ENCODE data around the gene OR5B2.
"Not testable (repeated sequence)": the region's sequence is repeated elsewhere in the genome, so short reads cannot be mapped to it uniquely, and the experiment has no call there.

OR5B2 gene

DNA sequence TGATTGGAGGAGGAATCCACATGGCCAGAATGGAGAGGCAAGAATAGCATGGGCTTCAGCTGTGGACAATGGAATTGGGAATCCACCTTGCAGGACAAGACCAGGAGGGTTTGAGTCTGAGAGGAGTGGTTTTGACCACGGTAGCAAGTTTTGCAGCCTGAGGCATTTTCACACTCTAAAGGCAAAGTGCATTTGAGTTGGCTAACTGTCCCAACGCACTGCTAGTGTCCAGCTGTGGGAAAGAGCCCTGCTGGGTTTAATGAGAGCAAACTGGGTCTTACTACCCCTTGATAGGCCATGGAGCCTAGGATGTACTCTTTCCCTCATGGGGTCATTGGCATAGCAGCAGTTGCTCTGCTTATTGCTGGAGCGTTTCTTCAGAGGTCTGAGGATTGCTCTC lies at the start of gene OR5B2:
TSS of gene OR5B2 (minus strand) at position 101 of the 400 bp plus-strand sequence. CDS start 4,860 bp downstream, outside the sequence.
- DNase-seq, result no peak

- no peak for DNase-seq
Observed at GRCh38 chr11:58471892-58472291, 44.0 kb upstream of the OR5B2 start.

- no peak for DNase-seq
Observed at GRCh38 chr11:58466293-58466692, 38.4 kb upstream of the OR5B2 start.

DNA sequence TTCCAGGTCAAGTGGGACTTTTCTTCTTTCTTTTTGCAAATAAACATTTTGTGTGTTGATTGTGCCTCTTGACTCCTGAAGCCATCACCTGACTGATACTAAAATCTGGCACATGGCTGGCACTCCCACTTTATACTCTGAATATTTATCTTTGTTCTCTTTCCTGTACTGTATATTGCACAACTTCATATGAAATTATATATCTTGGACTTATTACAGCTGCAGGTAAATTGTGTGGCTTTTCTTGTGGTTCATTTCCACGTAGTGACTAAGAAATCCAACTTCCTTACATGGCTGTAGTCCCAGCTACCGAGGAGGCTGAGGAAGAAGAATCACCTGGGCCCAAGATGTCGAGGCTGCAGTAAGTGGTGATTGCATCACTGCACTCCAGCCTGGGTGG lies 37.8 kb upstream of the OR5B2 start:
- no peak for DNase-seq

DNA sequence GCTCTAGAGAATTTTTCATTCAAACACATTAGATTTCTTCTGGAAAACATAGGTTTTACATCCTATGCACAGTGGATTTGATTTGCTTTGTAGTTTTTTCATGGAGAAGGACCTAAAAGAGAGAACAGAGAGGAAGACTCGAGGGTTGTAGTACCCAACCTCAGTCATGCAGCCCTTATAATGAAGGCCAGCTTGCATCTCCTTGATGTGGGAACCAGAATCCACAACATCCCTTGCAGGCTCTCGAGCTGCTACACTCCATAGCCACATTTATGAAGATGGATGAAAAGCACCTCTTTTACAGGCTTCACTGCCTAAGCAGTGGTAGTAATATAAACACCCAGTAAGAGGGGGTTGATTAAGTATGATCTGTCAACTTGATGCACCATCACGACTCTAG lies 23.7 kb upstream of the OR5B2 start:
- no peak for DNase-seq

DNA sequence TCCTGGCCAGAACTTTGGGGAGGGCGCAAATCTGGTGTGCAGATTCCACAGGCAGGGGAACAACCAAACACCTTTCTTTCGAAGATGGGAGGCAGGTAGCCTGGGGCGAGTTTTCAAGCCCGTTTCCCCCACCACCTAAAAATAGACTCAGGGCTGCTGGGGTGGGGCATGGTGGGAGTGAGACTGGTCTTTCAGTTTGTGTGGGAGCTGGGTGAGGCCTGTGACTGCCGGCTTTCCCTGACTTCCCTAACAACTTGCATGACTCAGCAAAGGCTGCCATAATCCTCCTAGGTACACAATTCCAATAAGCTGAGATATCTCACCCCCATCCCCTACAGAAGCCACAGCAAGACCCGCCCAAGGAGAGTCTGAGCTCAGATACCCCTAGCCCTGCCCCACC lies 18.4 kb upstream of the OR5B2 start:
- DNase-seq, result no peak

- no peak for DNase-seq
Observed at GRCh38 chr11:58444300-58444699, 16.4 kb upstream of the OR5B2 start.

DNA sequence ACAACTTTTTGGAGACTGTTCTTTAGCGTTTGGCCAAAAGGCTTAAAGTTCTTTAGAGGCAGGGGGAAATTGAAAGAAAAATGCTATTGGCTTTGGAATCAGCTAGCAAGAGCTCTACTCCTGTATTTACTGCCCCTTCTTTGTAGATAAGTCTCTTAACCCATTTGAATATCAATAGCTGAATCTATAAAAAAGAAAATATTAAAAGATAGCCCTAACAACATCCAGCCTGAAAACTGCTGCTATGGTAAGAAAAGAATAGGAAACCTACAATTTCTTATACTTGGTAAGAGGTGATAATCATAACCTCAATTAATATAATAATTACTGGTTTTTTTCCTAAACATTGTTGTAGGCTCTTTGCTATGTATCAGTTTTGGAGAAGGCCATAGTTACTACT lies 14.2 kb upstream of the OR5B2 start, which contains the start of gene OR5B12:
TSS of gene OR5B12 (minus strand) at position 101 of the 400 bp plus-strand sequence. CDS start 2,085 bp downstream, outside the sequence.
- no peak for DNase-seq

GRCh38 chr11:58438486-58438885 lies 10.6 kb upstream of the OR5B2 start:
- DNase-seq, result no peak

DNA sequence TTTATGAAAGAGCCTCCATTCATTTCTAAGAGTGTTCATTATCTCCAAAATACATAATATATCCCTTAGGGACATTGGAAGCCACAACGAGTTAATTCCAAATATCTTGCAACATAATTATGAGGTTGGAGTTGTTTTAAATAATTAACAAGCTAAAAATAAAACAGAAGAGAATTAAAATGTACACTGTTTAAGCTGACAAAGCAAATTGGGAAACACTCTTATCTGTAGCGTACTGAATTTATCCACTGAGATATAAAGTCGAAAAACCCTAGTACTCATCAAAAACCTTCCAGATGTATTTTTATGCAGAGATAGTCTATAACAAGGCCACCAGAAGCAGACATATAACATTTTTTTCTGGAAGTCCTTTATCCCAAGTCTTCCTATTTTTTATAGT lies 6.3 kb upstream of the OR5B2 start:
- DNase-seq, result no peak

- no peak for DNase-seq
Observed at GRCh38 chr11:58433638-58434203, 5.8 kb upstream of the OR5B2 start.

GRCh38 chr11:58429273-58429672 lies 1.4 kb upstream of the OR5B2 start:
- DNase-seq, result no peak

DNA sequence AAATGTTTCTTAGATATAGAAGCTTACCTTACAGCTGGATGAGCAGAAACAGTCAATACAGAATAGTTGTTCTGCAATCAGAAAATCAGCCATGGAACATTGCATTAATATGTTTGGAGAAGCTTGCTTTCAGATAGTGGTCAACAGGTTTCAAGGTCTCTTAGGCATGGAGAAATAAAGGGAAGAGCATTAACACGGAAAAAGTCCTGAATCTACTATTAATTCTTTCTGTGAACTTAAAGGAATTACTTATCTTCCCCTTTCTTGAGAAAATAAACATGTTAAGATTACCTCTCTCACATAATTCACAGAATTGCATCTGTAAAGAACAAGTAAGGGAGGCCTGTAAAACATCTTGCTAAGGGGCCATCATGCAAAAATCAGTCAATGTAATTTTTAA lies 21.1 kb downstream of the OR5B2 start, which contains the start of gene OR5B3:
TSS of gene OR5B3 (minus strand) at position 101 of the 400 bp plus-strand sequence. CDS start 3,465 bp downstream, outside the sequence.
- DNase-seq, result no peak

DNA sequence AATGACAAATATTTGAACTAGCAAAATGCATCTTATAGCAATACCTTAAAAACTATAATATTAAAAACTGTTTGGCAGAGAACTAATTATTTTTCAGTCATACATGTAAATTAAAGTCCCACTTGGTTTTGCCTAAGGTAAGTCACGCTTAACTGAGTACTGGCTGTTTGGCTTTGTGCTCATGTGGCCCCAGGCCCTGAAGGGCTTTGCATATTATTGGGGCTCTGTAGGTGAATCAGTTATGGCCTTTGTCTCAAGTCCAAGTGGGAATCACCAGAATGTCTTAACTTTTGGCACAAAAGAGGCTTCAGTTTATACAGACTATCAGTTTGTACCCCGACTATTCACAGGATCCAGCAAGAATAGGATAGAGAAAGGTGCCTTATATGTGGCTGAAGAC lies 28.3 kb downstream of the OR5B2 start:
- DNase-seq, result not testable (repeated sequence)

DNA sequence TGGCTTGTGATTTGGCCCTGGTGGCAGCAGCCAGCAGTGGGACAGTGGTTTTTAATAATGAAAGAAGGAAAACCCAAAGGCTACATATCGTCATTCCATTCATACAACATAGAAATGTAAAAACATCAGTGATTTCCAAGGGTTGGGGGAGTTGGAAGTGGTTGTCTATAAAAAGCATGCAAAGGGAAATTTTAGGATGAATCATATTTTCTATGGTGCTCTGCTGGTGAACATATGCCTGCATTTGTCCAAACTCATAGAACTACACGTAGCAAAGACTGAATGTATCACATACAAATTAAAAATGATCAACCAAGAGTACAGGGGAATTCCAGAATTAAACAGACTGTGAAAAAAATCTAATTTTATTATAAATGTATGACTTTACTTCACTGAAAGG lies 32.3 kb downstream of the OR5B2 start:
- DNase-seq, result no peak

- no peak for DNase-seq
Observed at GRCh38 chr11:58394195-58394594, 33.7 kb downstream of the OR5B2 start.

DNA sequence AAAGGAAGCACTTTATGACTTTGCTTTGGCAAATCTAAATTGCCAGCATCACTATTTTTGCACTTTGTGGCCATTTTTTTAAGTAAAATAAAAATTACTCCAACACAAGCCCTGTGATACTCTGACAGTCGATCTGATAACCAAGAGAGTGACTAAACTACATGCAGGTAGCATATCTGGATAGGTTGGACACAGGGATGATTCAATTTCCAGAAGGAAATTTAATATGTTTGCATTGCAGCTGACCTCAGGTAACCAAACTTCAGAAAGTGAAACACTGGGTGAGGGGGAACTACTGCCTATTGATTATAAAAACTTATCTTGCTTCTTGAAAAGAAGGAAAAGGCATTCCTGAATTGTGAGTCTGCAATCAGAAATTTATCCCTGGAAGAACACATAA lies 35.2 kb downstream of the OR5B2 start:
- DNase-seq, result no peak

DNA sequence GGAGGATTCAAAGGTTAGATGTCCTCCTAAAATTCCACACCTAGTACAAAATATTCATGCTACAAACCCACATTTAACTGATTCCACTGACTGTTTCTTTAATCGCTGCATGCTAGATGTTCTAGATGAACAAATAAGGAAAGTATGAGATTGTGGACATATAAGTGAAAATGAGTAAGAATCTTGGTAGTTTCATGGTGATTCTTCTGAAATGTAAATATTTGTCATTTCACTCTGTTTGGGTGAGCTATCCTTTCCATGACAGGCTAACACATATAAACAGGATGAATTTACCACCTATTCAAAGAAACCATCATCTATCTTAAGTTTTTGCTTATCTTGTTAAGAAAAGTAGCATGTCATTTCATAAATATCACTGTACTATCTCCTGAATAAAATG lies 36.0 kb downstream of the OR5B2 start:
- no peak for DNase-seq

DNA sequence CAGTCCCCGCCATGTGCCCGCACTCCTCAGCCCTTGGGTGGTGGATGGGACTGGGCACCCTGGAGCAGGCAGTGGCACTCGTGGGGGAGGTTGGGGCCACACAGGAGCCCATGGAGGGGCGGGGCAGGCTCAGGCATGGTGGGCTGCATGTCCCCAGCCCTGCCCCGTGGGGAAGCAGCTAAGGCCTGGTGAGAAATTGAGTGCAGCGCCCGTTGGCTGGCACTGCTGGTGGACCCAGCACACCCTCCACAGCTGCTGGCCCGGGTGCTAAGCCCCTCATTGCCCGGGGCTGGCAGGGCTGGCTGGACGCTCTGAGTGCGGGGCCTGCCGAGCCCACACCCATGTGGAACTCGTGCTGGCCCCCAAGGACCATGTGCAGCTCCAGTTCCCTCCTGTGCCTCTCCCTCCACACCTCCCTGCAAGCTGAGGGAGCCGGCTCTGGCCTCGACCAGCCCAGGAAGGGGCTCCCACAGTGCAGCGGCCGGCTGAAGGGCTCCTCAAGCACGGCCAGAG lies 37.3 kb downstream of the OR5B2 start:
- DNase-seq, result no peak

Measured in activated naive CD4-positive, alpha-beta T cell treated with anti-CD3 and anti-CD28 coated beads, Interleukin-2, amount 50 U/mL, for 16 hours (primary cell).